ENCODE measurements around the gene KCNQ1OT1.

Gene KCNQ1OT1

GRCh38 chr11:2579315-2580060, 120.3 kb downstream of the KCNQ1OT1 start:
- DNase-seq: no peak

GRCh38 chr11:2578929-2579270, 120.9 kb downstream of the KCNQ1OT1 start:
- DNase-seq: no peak

GRCh38 chr11:2577991-2578928, 121.5 kb downstream of the KCNQ1OT1 start:
- peak; percentile 1 for DNase-seq

GRCh38 chr11:2577031-2577990, 122.5 kb downstream of the KCNQ1OT1 start:
- peak; percentile 0 for DNase-seq

DNA sequence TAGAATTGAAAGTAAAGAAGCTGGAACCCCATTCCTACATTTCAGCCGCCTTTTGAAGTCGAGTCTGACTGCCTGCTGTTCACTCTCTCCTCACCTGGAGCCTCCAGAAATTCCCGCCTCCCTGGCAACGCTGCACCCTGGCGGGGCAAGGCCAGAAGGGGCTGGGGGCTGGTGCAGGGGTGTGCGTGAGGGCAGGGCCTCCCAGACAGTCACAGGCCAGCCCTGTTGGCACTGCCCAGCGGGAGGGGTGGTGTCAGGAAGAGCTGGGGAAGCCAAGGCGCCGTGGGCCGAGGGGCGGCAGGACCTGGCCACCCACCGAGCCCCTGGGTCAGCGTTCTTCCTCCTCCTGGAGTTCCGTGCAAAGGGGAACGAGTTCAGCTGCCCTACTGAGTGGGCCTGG, 123.2 kb downstream of the KCNQ1OT1 start:
- DNase-seq: no peak

- peak; percentile 0 for DNase-seq
These were observed 123.7 kb downstream of the KCNQ1OT1 start for GRCh38 chr11:2576111-2576510.

- no peak for DNase-seq
These were observed 124.2 kb downstream of the KCNQ1OT1 start for GRCh38 chr11:2575591-2576051.

- no peak for DNase-seq
These were observed 125.0 kb downstream of the KCNQ1OT1 start for GRCh38 chr11:2574553-2575535.

DNA sequence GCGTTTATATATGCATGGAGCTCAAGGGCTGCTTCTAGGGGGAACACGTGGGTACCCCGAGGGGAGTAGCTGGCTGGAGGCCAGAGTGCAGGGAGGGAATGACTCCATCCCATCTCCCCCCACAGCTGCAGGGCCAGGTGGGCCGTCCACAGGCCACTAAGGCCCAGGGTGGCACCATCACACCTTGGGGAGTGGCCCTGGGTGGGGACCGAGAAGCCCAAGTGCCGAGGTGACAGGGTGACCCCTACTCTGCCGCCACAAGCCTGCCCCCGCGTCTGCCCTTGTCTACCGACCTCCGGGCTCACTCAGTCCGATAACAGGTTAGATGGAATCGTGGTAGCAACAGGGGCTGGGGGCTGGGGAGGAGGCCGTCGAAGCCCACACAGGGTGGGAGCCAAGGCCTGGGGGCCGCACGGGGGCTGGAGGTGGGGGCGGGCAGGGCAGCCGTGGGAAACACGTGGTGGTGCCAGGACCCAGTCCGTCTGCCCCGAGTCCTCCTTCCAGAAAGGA, 125.7 kb downstream of the KCNQ1OT1 start:
- no peak for DNase-seq

- DNase-seq: no peak
These were observed 126.4 kb downstream of the KCNQ1OT1 start for GRCh38 chr11:2573240-2574042.

- DNase-seq: no peak
These were observed 127.1 kb downstream of the KCNQ1OT1 start for GRCh38 chr11:2572491-2573239.

GRCh38 chr11:2571598-2572281, 128.1 kb downstream of the KCNQ1OT1 start:
- DNase-seq: no peak

GRCh38 chr11:2570841-2571597, 128.8 kb downstream of the KCNQ1OT1 start:
- no peak for DNase-seq

DNA sequence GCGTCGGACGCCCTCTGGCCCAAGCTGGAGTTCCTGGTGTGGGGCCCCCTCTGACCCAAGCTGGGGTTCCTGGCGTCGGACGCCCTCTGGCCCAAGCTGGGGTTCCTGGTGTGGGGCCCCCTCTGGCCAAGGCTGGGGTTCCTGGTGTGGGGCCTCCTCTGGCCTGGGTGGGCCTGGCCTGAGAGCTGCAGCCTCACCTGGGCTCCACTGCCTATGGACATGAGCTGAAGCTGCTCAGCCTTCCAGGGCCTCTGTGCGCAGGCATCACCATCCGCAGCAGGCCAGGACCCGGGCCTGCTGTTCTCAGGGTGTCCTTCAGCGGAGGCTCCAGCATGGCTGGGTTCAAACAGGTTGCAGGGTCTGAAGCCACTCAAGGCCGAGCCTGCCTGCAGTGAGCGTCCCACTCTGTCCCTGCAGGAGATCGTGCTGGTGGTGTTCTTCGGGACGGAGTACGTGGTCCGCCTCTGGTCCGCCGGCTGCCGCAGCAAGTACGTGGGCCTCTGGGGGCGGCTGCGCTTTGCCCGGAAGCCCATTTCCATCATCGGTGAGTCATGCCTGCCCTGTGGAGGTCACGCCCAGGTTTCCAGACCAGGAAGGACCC, 129.5 kb downstream of the KCNQ1OT1 start:
- DNase-seq: no peak

DNA sequence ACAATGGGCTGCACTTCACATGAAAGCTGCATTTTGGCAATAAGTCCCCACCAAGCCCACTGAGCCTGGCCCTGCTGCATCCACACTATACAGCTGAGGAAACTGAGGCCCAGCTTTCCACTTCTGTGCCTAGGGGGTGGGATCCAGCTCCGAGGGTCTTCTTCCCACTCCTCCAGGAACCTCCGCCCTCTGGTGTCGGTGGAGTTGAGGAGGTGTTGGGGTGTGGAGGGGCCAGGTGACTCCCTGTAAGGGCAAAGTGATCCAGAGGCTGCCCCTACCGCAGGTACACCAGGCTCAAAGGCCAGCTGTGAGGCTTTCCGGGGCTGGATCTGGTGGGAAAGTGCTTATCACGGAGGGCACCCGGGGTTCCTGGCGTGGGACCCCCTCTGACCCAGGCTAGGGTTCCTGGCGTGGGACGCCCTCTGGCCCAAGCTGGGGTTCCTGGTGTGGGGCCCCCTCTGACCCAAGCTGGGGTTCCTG, 130.0 kb downstream of the KCNQ1OT1 start:
- no peak for DNase-seq

- DNase-seq: no peak
These were observed 130.5 kb downstream of the KCNQ1OT1 start for GRCh38 chr11:2569321-2569721.

DNA sequence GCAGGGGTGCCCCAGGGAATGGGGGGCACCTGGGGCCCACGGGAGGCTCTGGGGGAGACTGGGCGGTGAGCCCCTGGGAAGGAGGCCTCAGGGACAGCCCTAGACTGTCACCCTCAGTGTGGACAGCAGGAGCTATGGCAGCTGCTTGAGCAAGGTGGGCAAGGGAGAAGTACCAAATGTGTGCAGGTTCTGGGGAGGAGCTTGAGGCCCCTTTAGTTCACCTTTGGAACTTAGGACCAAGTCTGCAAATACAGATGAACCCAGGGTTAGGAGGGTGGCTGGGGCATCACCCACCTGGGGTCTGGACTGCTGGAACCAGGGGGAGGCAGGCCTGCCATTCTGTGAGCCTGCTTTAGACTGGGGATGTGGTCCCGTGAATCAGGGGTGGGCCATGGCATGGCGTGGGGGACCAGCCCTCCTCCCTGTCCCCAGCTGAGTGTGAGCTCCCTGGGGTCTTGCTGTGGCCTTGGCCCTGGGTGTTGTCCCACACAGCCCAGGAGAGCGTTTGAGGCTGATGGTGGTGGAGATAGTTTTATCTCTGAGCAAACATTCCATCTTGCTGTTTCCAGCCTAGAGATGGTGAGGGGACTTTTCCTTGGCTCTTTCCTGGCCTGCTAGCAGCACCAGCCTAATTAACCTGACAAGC, 132.6 kb downstream of the KCNQ1OT1 start:
- DNase-seq: no peak
